Left lobe of liver (tissue), 2 donors: Measurements from ENCODE around the gene EFL1. TPM values are rescaled to one million over a fixed set of nuclear protein-coding genes. Genes with fewer than 3 reads are reported as not detected.
"Not testable (repeated sequence)": the region's sequence is repeated elsewhere in the genome, so short reads cannot be mapped to it uniquely, and the experiment has no call there.

ENCODE experiments used
- ATAC-seq: fragments of 200-7000 bp; cut with Tn5 transposase; one replicate; pipeline ENCODE4 v1.9.1; 2020; ENCODE audit warnings: mild to moderate bottlenecking, moderate library complexity
- DNase-seq: peaks from one replicate; pipeline ENCODE4 v3.0.0-alpha.2; 2020; ENCODE audit warnings: low spot score
- total RNA-seq: library from RNA; stranded (reverse); gene quantifications from one replicate; pipeline ENCODE4 v1.2.1, GENCODE V29; 2021
- donor health status: DM: no; HTN: no; CAD: no; lungs with moderate emphysema.
- donor health status: DM: no; HTN: yes; CAD: no.

The EFL1 gene
- 6.7 TPM for total RNA-seq

GRCh38 chr15:82262422-82263026 is at the start of gene EFL1, which contains the start of gene SAXO2:
Gene EFL1, minus strand, starts transcription at chr15:82262734. Its CDS starts 956 bp downstream, at chr15:82261778.
Gene SAXO2, plus strand, starts transcription at chr15:82262818. Its CDS starts 62 bp downstream, at chr15:82262880.
- DNase-seq (peak; percentile 95), ATAC-seq (peak; percentile 95)

DNA sequence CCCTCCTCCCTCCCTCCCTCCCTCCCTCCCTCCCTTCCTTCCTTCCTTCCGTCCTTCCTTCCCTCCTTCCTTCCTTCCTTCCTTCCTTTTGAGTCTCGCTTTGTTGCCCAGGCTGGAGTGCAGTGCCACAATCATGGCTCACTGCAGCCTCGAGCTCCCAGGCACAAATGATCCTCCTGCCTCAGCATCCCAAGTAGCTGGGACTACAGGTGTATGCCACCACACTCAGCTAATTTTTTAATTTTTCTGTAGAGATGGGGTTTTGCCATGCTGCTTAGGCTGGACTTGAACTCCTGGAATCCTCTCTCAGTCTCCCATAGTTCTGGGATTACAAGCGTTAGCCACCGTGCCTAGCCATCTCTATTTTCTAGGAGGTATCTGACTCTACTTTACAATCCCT is 48.8 kb upstream of the EFL1 start:
- peak; percentile 10 for DNase-seq
- not testable (repeated sequence) for ATAC-seq

GRCh38 chr15:82309802-82310201 is 47.3 kb upstream of the EFL1 start:
- DNase-seq: no peak
- ATAC-seq: no peak

- ATAC-seq: no peak
- peak; percentile 7 for DNase-seq
Observed at GRCh38 chr15:82307714-82308081, 45.2 kb upstream of the EFL1 start.

DNA sequence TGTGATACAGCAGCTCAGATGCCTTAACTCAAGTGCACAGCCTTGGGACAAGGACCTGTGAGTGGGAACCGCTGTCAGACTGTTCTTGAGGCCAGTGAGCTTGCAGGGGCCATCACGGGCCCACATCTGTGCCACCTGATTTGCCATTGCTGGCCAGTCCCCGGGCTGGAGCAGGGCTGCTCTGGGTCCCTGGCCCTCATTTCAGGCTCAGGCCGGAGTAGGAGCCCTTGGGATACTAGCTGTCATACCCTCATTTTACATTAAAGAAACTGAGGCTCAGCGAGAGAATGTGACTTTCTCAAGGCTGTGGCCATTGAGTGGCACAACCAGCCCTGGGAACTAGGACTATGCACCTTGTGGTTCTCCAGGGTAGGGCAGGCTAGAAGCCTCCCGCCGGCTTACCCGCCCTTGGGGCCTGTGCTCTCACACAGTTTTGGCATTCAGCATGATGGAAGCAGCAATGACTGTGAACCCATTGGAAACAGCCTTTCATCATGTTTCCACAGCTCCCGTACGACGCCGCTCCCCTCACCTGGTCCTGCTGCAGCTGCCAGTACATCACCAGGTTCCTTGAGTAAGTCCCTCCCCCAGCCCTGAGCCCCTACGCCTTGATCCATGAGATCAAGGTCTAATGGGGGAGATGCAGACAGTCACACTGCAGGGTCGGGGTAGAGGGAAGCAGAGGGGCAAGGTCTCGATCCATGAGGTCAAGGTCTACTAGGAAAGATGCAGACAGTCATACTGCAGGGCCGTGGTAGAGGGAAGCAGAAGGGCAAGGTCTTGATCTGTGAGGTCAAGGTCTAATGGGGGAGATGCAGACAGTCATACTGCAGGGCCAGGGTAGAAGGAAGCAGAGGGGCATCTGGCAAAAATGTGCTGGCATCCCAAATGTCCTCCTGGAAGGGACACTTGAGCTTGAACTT is 44.5 kb upstream of the EFL1 start:
- DNase-seq: peak; percentile 19

DNA sequence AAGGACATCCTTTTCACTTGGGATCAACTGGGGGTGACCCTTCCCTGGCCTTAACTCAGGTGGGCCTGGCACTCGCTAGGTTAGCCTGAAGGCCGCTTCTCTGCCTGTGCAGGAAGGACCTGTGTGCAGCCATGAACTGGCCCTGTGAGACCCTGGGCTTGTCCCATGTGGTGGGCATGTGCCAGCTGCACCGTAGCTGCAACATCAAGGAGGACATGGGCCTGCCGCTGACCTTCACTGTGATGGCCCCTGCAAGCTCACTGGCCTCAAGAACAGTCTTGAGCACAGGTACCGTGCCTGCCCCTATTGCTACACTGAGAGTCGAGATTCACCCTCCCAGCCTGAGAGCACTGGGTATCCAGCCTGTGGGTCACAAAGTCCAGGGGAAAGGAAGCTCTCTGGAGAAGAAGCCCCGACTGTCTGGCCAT is 43.1 kb upstream of the EFL1 start:
- peak; percentile 33 for DNase-seq

More for the DNA sequence above, 44.5 kb upstream of the EFL1 start:
- no peak for ATAC-seq

GRCh38 chr15:82304778-82305090 is 42.2 kb upstream of the EFL1 start:
- ATAC-seq: no peak
- DNase-seq: peak; percentile 10

More for the DNA sequence above, 43.1 kb upstream of the EFL1 start:
- no peak for ATAC-seq

GRCh38 chr15:82303956-82304777 is 41.6 kb upstream of the EFL1 start:
- ATAC-seq: no peak

DNA sequence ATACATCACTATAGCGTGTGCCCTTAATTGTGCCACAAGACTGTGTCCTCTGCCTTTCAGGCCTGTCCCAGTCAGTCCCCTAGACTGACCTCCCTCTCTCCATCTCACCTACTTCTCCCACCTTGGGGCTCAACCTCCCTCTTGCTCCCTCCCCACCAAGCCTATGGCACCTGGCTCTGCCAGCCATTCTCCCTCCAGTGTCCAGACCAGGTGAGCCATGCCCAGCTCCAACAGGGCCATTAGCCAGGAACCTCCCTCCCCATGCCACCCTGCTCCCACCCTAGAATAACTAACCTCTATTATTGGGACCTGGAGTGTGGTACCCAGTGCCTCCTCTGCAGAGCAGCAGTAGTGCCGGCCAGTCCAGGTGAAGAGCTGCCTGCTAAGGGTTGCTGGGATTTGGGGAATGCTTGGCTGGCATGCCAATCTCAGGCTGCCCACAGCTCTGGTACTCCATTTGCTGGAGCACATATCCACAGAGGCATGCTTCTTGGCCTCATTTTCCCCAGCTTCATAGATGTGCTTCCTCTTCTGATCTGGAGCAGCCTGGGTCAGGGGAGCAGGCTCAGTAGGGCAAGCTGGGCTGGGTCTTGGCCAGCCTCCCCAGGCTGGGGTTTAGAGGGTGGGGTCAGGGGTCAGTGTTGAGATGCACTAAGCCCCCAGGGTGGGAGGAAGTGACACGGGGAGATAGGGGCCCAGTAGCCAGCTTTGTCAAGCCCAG is 38.9 kb upstream of the EFL1 start:
- no peak for DNase-seq

More at GRCh38 chr15:82303956-82304777, 41.6 kb upstream of the EFL1 start:
- DNase-seq: peak; percentile 28

GRCh38 chr15:82300883-82301282 is 38.3 kb upstream of the EFL1 start:
- ATAC-seq: no peak
- DNase-seq: no peak

More for the DNA sequence above, 38.9 kb upstream of the EFL1 start:
- ATAC-seq: no peak

GRCh38 chr15:82300326-82300725 is 37.8 kb upstream of the EFL1 start:
- not testable (repeated sequence) for ATAC-seq, DNase-seq

GRCh38 chr15:82299511-82299914 is 37.0 kb upstream of the EFL1 start:
- not testable (repeated sequence) for DNase-seq, ATAC-seq

DNA sequence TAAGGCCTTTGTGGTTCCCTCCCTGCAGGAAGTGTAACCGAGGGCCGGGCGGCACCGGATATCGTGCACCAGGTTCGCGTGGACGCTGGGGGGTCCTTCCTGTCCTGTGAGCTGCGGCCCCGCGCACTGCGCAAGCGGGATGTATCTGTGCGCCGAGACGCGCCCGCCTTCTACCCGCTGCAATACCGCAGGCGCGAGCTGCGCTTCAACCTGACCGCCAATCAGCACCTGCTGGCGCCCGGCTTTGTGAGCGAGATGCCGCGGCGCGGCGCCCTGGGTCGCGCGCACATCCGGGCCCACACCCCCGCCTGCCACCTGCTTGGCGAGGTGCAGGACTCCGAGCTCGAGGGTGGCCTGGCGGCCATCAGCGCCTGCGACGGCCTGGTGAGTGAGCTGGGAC is 36.0 kb upstream of the EFL1 start:
- ATAC-seq (no peak), DNase-seq (no peak)

DNA sequence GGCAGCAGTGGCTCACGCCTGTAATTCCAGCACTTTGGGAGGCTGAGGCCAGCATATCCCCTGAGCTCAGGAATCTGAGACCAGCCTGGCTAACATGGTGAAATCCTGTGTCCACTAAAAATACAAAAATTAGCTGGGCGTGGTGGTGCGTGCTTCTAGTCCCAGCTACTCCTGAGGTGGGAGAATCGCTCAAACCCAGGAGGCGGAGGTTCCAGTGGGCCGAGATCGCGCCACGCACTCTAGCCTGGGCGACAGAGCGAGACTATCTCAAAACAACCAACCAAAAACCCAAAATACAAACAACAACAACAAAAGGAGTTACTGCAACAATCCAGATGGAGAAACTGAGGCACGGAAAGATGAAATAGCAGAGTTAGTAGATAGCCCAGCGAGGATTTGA is 35.5 kb upstream of the EFL1 start:
- DNase-seq (no peak), ATAC-seq (no peak)

DNA sequence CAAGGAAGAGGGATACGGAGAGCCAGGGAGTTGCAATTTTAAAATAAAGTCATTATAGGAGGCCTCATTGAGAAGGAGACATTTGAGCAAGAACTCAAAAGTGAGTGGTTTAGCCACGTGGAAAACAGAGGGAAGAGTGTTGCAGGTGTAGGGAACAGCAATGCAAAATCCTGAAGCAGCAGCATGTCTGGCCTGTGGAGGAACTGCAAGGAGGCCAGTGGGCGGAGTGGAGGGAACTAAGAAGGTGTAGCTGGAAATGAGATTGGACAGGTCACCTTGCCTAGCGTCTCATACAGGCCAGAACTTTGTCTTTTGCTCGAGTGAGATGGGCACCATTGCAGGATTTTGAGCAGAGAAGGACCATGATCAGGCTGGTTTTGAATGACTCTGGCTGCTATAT is 35.0 kb upstream of the EFL1 start:
- DNase-seq (no peak), ATAC-seq (no peak)

DNA sequence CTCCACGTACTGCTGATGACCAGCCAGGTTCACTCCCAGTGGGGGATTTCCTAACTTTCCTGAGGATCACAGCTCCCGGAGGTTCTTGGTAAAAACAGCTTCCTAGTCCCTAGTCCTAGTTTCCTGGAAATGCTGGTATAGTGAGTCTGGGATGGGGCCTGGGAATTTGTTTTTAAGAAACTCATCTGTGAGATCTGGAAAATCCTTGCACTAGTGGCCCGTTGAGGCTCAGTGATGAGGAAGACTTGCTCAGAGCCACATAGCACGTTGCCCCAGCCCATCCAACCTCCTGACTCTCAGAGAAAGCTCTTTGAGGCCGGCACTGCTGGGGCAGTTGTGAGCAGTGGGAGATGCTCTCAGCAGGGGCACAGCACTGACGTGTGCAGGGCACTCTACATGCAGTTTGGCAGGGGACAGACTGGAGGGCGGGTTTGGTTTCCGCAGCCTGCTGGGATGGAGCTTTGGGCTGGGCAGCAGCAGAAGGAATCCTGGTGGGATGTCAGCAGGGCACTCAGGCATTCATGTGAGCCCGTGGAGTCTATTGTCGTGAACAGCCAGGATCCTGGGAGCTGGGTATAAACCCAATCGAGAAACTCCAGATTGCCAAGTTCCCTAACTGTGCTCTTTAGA is 31.6 kb upstream of the EFL1 start:
- DNase-seq (no peak), ATAC-seq (no peak)

DNA sequence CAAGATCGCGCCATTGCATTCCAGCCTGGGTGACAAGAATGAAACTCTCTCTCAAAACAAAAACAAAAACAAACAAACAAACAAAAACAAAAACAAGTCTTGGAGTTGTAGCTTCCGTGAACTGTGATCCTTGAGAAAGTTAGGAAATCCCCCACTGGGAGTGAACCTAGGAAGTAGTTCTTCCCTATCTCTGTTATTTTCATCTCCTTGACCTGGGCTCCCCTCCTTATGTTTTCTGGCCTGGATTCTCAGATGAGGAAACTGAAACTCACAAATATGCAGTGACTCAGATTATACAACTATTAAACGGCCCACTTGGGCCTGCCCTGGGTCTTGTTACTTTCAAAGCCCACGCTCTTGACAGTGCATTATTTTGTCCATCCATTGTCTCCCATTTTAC is 29.7 kb upstream of the EFL1 start:
- ATAC-seq: no peak
- DNase-seq: no peak

GRCh38 chr15:82288202-82288601 is 25.7 kb upstream of the EFL1 start:
- not testable (repeated sequence) for DNase-seq, ATAC-seq

GRCh38 chr15:82286475-82286874 is 23.9 kb upstream of the EFL1 start:
- not testable (repeated sequence) for DNase-seq, ATAC-seq

- DNase-seq, ATAC-seq: not testable (repeated sequence)
Observed at GRCh38 chr15:82284381-82284780, 21.8 kb upstream of the EFL1 start.
